ENCODE measurements around the gene IL4I1. TPM values are rescaled to one million over a fixed set of nuclear protein-coding genes. Genes with fewer than 3 reads are reported as not detected.

IL4I1 gene
- total RNA-seq, 1 experiment from 2014 or later = 0.61 TPM

DNA sequence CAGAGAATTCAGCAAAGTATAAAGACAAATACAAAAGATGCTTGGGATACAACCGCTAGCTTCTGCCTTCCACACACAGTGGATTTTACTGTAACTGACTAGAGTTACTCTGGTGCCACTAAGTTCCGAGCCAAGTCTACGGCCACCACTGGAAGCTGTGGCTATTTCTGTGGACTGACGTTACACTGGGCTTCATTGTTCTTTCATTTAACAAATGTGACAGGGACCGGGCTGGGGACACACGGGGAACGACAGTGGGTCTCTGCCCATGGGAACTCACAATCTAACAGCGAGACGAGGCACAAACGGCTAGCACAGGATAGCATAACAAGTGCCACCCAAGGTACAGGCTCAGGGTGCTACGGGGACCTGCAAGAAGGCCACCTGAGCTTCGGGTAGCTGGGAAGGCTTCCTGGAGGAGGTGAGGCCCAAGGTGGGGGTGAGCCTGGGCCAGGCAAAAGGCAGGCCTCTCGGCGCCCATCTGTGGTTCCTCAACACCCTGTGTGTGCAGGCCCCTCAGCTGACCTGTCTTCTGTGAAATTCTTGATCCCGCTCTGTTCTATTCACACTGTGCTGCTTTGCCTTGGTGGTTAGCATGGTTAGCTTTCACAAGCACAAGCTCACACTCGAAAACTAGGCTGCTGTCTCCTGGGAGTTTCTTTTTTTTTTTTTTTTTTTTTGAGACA lies 10.3 kb upstream of the IL4I1 start:
- DNase-seq = no peak
- Histone ChIP-seq H3K4me1 (ENCODE audit: insufficient read depth, low read length) (no peaks in the 10 kb centered on the region; the same call in 1 of the 2 replicates), H3K4me2 (ENCODE audit: insufficient read depth, insufficient read length, low read length) (no peak overlapping the region), H3T11ph (ENCODE audit: low read length) (no peak overlapping the region), H3K27ac (ENCODE audit: insufficient read length, low read depth, low read length) (no peak overlapping the region), H2BK5ac (ENCODE audit: insufficient read length, low read length) (no peak overlapping the region), H4K20me1 (ENCODE audit: control insufficient read depth, insufficient read depth, insufficient read length) (no peaks in the 10 kb centered on the region), H2BK15ac (ENCODE audit: low read depth, low read length) (no peak overlapping the region), H3K4ac (ENCODE audit: low read depth, low read length) (no peak overlapping the region), H3K23ac (ENCODE audit: insufficient read length, low read depth, low read length) (no peak overlapping the region), H2AK5ac (ENCODE audit: insufficient read length, low read length) (no peak overlapping the region), H3K14ac (ENCODE audit: insufficient read depth, low read length) (no peak overlapping the region), H3K9ac (ENCODE audit: extremely low read depth, insufficient read length, low read length) (no peak overlapping the region), H2BK120ac (ENCODE audit: low read depth, low read length, poor library complexity, severe bottlenecking) (no peak overlapping the region), H3K27me3 (ENCODE audit: insufficient read depth, low read length) (no peaks in the 10 kb centered on the region), H3K23me2 (ENCODE audit: insufficient read length, low read depth, low read length, poor library complexity, severe bottlenecking) (no peaks in the 10 kb centered on the region), H3K79me1 (ENCODE audit: insufficient read depth, low read depth, low read length, poor library complexity, severe bottlenecking) (no peaks in the 10 kb centered on the region), H4K5ac (ENCODE audit: insufficient read length, low read depth, low read length) (no peak overlapping the region), H2BK12ac (ENCODE audit: insufficient read length, low read depth, low read length) (no peak overlapping the region), H3K18ac (ENCODE audit: insufficient read length, low read depth, low read length) (no peak overlapping the region), H3K56ac (ENCODE audit: insufficient read length, low read depth, low read length) (no peak overlapping the region), H2BK20ac (ENCODE audit: low read depth, low read length, poor library complexity, severe bottlenecking) (no peak overlapping the region), H4K8ac (replicated peaks; ENCODE audit: insufficient read length, low read depth, low read length) (no peak overlapping the region), H3K9me3 (ENCODE audit: control insufficient read depth, low read depth, low read length) (no peaks in the 10 kb centered on the region), H4K91ac (ENCODE audit: insufficient read length, low read depth, low read length) (no peak overlapping the region), H3K79me2 (ENCODE audit: insufficient read depth, low read length) (no peaks in the 10 kb centered on the region), H2AFZ (ENCODE audit: low read length) (no peak overlapping the region)
- TF ChIP-seq, protein P1, sequence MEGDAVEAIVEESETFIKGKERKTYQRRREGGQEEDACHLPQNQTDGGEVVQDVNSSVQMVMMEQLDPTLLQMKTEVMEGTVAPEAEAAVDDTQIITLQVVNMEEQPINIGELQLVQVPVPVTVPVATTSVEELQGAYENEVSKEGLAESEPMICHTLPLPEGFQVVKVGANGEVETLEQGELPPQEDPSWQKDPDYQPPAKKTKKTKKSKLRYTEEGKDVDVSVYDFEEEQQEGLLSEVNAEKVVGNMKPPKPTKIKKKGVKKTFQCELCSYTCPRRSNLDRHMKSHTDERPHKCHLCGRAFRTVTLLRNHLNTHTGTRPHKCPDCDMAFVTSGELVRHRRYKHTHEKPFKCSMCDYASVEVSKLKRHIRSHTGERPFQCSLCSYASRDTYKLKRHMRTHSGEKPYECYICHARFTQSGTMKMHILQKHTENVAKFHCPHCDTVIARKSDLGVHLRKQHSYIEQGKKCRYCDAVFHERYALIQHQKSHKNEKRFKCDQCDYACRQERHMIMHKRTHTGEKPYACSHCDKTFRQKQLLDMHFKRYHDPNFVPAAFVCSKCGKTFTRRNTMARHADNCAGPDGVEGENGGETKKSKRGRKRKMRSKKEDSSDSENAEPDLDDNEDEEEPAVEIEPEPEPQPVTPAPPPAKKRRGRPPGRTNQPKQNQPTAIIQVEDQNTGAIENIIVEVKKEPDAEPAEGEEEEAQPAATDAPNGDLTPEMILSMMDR (conservative IDR thresholded peaks at IDR 0.05) = no peak
- no CpG with 5 or more reads among the region's 16 CpGs for WGBS (ENCODE audit: extremely low coverage, insufficient read length, low lambda C conversion rate)
- H3K36me3 Mint-ChIP-seq (ENCODE audit: insufficient read depth in 1 of 3, low read depth in 3 of 3) = peaks cover 31 to 59% (median 50%) of the 10 kb centered on the region in 3 experiments; a peak in 6 of 7 replicates
- peaks cover 17 to 25% of the 10 kb centered on the region in 2 experiments for H3K4me1 Mint-ChIP-seq
- H3K4me3 Mint-ChIP-seq = no peak overlapping the region
- H3K27ac Mint-ChIP-seq = peak overlapping the region in 2 of 3 experiments; percentile 87 to 93; a peak in 5 of 7 replicates
- peaks cover 5% of the 10 kb centered on the region; the same call in 1 of the 2 replicates for H3K27me3 Mint-ChIP-seq (ENCODE audit: low read depth)
- no peaks in the 10 kb centered on the region for H3K9me3 Mint-ChIP-seq

All from H9 (cell line).